ENCODE measurements around the gene AUNIP. TPM values are rescaled to one million over a fixed set of nuclear protein-coding genes. Genes with fewer than 3 reads are reported as not detected.

AUNIP gene
- total RNA-seq, 1 donor from 2014 or later, result not detected

DNA sequence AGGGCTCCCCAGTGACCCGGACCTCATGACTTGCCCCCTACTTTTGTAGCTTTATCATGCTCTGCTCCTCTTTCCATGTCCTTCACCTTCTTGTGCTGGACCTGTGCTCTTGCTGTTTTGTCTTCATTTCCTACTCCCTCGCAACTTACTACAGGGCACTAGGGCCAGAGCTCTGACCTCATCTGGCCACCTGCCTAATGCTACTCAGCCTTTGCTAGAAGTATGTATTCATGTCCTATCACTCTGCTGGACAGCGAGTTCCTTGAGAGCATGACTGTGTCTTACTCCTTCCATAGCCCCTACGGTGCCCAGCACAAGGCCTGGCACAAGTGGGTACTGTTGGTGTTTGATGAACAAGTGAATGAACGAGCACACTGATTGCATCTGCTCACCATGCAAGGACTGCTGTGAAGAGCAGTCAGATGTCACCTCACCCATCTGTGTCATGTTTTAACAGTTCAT is 37.6 kb downstream of the AUNIP start:
- Histone ChIP-seq H3K4me3 (peak overlapping the region; percentile 89), H3K9me3 (replicated peaks) (no peaks in the 10 kb centered on the region), H3K36me3 (peaks cover 20% of the 10 kb centered on the region), H3K27me3 (ENCODE audit: low read depth) (no peaks in the 10 kb centered on the region), H3K27ac (replicated peaks) (peak overlapping the region; percentile 95), H3K4me1 (peaks cover 83% of the 10 kb centered on the region)
- intact Hi-C loops (cut with micrococcal nuclease), result no loop called here
- TF ChIP-seq, protein P1, sequence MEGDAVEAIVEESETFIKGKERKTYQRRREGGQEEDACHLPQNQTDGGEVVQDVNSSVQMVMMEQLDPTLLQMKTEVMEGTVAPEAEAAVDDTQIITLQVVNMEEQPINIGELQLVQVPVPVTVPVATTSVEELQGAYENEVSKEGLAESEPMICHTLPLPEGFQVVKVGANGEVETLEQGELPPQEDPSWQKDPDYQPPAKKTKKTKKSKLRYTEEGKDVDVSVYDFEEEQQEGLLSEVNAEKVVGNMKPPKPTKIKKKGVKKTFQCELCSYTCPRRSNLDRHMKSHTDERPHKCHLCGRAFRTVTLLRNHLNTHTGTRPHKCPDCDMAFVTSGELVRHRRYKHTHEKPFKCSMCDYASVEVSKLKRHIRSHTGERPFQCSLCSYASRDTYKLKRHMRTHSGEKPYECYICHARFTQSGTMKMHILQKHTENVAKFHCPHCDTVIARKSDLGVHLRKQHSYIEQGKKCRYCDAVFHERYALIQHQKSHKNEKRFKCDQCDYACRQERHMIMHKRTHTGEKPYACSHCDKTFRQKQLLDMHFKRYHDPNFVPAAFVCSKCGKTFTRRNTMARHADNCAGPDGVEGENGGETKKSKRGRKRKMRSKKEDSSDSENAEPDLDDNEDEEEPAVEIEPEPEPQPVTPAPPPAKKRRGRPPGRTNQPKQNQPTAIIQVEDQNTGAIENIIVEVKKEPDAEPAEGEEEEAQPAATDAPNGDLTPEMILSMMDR (IDR thresholded peaks at IDR 0.05; ENCODE audit: borderline replicate concordance), result no peak
- no peak for DNase-seq

DNA sequence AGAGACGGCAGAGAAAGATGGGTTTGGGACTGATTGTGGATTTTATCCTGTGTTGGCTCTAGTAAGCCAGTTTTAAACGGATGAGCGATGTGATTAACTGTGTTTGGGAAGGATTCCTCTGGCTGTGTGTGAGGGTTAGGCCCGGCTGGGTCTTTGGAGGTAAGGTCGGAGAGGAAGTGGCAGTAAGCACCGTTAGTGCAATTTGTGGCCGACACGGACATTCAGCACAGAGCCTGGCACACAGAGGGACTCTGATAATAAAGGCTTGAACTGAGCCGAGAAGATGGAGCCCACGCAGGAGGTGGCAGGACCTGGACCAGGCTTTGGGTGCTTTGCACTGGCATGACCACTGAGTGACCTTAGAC is 38.2 kb downstream of the AUNIP start:
- Histone ChIP-seq H3K27me3 (ENCODE audit: low read depth) (no peaks in the 10 kb centered on the region), H3K27ac (replicated peaks) (peak overlapping the region; percentile 95), H3K4me3 (peak overlapping the region; percentile 89), H3K9me3 (replicated peaks) (no peaks in the 10 kb centered on the region), H3K4me1 (peaks cover 80% of the 10 kb centered on the region), H3K36me3 (peaks cover 20% of the 10 kb centered on the region)
- DNase-seq, result no peak
- TF ChIP-seq, protein P1 (IDR thresholded peaks at IDR 0.05; ENCODE audit: borderline replicate concordance), result no peak
- intact Hi-C loops (cut with micrococcal nuclease), result no loop called here

- DNase-seq, result peak; percentile 38
- H3K27me3 ChIP-seq (ENCODE audit: low read depth), result no peaks in the 10 kb centered on the region
- peak overlapping the region; percentile 89 for H3K4me3 ChIP-seq
- no peaks in the 10 kb centered on the region for H3K9me3 ChIP-seq (replicated peaks)
- intact Hi-C loops (cut with micrococcal nuclease), result no loop called here
- TF ChIP-seq, protein P1 (IDR thresholded peaks at IDR 0.05; ENCODE audit: borderline replicate concordance), result no peak
- peaks cover 74% of the 10 kb centered on the region for H3K4me1 ChIP-seq
- H3K36me3 ChIP-seq, result peaks cover 24% of the 10 kb centered on the region
- peak overlapping the region; percentile 95 for H3K27ac ChIP-seq (replicated peaks)
Observed at GRCh38 chr1:25820247-25821111, 38.8 kb downstream of the AUNIP start.

DNA sequence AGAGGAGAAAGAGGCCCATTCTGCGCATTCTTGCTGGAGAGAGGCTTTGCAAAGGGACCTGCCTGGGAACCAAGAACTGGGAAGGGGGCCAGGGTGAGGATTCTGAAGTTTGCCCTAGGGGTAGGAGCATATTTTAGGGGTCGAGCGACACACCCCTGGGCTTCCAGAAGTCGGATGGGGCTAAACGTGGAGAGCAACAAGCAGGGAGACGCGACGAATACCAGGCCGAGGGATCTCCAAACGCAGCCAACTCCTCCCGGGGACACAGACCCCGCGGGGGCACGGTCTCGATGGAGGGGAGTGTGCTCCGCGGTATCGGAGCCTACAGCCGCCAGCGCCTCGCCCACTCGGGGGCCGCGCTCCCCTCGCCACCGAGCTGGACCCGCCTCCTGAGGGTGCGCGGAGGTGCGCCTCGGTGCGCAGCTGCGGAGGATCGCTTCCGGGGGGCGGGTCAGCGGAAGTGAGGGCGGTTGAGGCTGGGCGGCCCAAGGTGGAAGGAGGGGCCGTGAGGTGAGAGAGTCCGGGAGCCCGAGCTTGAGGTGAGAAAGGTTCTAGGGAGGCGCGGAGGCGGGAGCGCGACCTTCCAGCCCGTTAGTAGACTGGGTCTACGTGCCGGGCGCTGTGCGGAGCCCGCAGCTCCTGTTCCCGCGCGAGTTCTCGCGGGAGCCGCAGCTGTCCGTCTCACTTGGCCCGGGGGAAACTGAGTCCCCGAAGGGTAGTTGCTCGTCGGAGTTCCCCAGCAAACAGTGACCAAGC is 39.6 kb downstream of the AUNIP start, which contains the start of gene MTFR1L:
Gene MTFR1L (plus strand): TSS at position 464 of the 756 bp plus-strand sequence. CDS start 3,151 bp downstream, outside the sequence.
- peak; percentile 90 for DNase-seq
- Histone ChIP-seq H3K36me3 (peaks cover 32% of the 10 kb centered on the region), H3K27ac (replicated peaks) (peak within 1 kb of the TSS; percentile 95), H3K9me3 (replicated peaks) (no peaks in the 10 kb centered on the region), H3K4me1 (peaks cover 68% of the 10 kb centered on the region), H3K4me3 (peak within 1 kb of the TSS; percentile 89), H3K27me3 (ENCODE audit: low read depth) (no peaks in the 10 kb centered on the region)
- intact Hi-C loops (cut with micrococcal nuclease), result no loop called here
- TF ChIP-seq, protein P1 (IDR thresholded peaks at IDR 0.05; ENCODE audit: borderline replicate concordance), result no peak

DNA sequence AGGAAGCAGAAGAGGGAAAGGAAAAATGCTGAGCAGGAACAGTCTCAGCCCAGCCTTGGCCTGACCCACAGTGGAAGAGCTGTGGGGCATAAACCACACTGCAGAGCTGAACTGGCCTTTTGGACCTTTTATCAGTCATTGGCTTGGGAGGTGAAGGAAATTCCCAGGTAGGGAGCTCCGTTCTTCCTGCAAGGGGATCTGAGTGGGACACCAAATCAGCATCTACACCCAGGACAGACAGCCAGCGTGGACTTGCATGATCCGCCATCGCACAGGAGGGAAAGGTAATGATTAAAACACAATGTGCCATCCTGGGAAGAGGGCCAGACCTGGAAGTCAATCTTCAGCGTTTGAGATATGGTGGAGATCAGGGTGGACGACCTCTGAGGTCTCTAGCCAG is 40.7 kb downstream of the AUNIP start:
- H3K27me3 ChIP-seq (ENCODE audit: low read depth), result no peaks in the 10 kb centered on the region
- peaks cover 57% of the 10 kb centered on the region for H3K4me1 ChIP-seq
- peak overlapping the region; percentile 89 for H3K4me3 ChIP-seq
- H3K9me3 ChIP-seq (replicated peaks), result no peaks in the 10 kb centered on the region
- DNase-seq, result no peak
- H3K36me3 ChIP-seq, result peaks cover 32% of the 10 kb centered on the region
- intact Hi-C loops (cut with micrococcal nuclease), result no loop called here
- TF ChIP-seq, protein P1 (IDR thresholded peaks at IDR 0.05; ENCODE audit: borderline replicate concordance), result no peak
- H3K27ac ChIP-seq (replicated peaks), result peak overlapping the region; percentile 95
